Fibroblast of mammary gland (primary cell): ENCODE data around the gene CNTLN.

ENCODE experiments used
- DNase-seq: peaks from one replicate; pipeline ENCODE4 v3.0.0-alpha.2; 2010; ENCODE audit warnings: low read depth
- H3K4me3 ChIP-seq: 2 replicates; pipeline ENCODE4 v1.5.1; 2011; ENCODE audit warnings: low read depth, mild to moderate bottlenecking, low read length, moderate library complexity; ENCODE audit not compliant: control insufficient read depth
- CTCF ChIP-seq: conservative IDR thresholded peaks from 2 replicates; pipeline ENCODE4 v1.5.1; 2011; ENCODE audit warnings: low read depth, low read length, inconsistent platforms; ENCODE audit not compliant: control insufficient read depth, insufficient read depth

Gene CNTLN

GRCh38 chr9:17535176-17535575 lies 400.3 kb downstream of the CNTLN start:
- no peak for TF ChIP-seq CTCF
- no peak for DNase-seq
- no peak overlapping the region for H3K4me3 ChIP-seq

- H3K4me3 ChIP-seq = no peak overlapping the region
- no peak for DNase-seq
- no peak for TF ChIP-seq CTCF
These were observed 401.2 kb downstream of the CNTLN start for GRCh38 chr9:17536027-17536426.

GRCh38 chr9:17551023-17551422 lies 416.2 kb downstream of the CNTLN start:
- TF ChIP-seq CTCF = no peak
- H3K4me3 ChIP-seq = no peak overlapping the region
- no peak for DNase-seq
